HG03175 (cell line): ENCODE data around the gene CYP26C1.
"Not testable (repeated sequence)": the region's sequence is repeated elsewhere in the genome, so short reads cannot be mapped to it uniquely, and the experiment has no call there.

Experiments
- ATAC-seq: cut with Tn5 transposase; IDR thresholded peaks from one replicate; pipeline ENCODE4 v1.9.1; 2021; ENCODE audit warnings: mild to moderate bottlenecking, moderate library complexity; ENCODE audit not compliant: unreplicated experiment

The CYP26C1 gene

DNA sequence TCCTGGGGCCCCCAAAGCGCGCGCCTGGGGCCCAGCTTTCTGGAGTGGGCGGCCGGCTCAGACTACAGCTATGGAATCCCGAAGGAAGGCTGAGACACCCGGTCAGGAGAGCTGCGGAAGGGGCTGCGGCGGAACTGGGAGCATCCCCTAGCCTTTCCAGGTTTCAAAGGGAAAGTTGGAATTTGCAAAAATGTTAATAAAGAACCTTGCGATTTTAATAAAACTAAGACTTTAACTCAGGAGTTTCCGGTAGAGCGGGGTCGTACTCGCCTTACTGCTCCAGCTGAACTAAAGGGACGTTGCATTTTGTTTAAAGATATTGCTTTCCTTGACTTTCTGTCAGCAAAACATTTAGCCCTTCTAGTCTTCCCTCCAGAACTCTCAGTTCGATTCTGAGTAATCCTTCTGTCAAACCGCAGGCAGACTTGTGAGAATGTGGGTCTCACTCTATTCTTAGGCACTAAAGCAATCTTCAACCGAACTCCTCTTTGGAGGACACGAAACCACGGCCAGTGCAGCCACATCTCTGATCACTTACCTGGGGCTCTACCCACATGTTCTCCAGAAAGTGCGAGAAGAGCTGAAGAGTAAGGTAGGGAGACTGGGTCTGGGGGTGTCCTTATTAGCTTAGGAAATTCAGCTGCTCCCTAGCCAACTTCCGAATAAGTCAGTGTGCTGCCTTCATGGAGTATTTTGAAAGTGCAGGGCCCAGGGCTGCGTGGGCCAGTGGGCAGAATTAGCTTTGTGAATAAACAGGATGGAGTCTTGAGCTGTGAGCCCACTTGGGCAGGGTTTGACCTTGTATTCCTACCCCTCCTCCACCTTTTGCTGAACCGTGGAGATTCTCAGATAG, 15.0 kb downstream of the CYP26C1 start:
- ATAC-seq = peak; percentile 66

- no peak for ATAC-seq
These were observed 16.3 kb downstream of the CYP26C1 start for GRCh38 chr10:93076871-93077270.

DNA sequence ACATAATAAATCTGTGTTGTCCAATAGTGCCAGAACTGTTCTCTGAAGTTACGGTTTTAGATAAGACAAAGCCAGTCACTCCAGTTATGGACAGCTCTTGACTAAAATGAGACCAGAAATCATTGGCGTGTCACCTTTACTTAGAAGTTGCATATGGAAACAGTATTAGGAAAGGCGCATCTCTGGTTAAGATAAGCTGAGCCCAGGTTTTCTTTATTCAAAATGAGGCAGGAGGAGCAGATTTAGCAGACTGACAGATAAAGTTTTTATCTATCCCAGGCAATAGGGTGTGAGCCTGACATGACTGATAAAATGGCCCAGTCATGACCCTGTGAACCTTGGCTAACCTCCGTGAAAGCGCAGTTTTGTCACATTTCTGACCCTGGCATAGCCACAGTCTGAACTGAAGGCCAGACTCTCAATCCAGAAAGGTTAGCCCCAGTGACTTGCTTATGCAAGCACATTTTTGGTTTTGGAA, 17.3 kb downstream of the CYP26C1 start:
- ATAC-seq = no peak

GRCh38 chr10:93079663-93080349, 19.2 kb downstream of the CYP26C1 start:
- no peak for ATAC-seq

DNA sequence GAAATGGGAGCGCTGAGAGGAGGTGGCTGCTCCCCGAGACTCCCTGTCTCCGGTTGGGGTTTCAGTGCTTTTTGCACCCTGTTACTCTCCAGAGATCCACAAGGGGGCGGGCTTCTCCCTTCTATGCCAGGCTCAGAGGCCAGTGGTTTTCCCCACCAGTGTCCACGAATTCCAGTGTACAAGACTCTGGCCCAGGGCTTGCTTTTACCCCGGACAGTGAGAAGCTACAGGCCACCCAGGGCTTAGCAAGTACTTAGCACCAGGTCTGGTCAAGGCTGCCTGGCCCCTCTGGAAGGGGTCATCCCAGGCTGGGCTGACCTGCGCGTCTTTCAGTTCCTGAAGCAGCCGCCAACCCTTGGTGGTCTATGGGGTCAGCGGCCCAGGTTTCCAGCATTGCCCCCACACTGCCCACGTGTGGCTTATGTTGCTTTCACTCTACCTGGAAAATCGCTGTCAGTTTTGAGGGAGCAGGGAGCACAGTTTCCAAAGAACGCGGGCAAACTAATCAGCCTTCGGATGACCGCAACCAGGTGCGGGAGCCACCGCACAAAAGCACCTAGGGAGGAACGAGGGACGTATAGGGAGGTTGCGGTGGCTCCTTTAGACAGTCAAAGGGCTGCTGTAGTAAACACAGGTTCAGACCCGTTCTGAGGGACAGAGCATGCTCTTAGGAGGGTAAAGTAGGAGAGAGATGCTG, 19.9 kb downstream of the CYP26C1 start:
- peak; percentile 52 for ATAC-seq

- ATAC-seq = no peak
These were observed 20.7 kb downstream of the CYP26C1 start for GRCh38 chr10:93081318-93081717.

DNA sequence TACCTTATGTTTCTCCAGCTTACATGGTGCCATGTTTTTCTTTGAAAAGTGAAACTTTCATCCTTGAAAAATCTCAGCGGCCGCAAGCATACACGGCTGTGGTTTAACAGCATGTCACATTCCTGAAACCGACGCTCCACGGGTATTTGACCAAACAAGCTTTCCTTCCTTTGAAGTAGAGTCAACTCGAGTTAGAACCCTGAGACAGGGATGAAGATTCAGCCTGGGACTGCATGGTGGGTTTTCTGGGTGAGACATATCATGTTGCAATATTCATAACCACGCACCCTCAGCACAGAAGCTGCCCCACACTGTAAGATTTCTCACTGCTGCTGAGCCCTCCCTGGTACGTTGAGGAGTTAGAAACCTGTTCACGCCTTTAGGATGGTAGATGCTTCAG, 21.2 kb downstream of the CYP26C1 start:
- no peak for ATAC-seq

- ATAC-seq = no peak
These were observed 23.3 kb downstream of the CYP26C1 start for GRCh38 chr10:93083743-93084539.

DNA sequence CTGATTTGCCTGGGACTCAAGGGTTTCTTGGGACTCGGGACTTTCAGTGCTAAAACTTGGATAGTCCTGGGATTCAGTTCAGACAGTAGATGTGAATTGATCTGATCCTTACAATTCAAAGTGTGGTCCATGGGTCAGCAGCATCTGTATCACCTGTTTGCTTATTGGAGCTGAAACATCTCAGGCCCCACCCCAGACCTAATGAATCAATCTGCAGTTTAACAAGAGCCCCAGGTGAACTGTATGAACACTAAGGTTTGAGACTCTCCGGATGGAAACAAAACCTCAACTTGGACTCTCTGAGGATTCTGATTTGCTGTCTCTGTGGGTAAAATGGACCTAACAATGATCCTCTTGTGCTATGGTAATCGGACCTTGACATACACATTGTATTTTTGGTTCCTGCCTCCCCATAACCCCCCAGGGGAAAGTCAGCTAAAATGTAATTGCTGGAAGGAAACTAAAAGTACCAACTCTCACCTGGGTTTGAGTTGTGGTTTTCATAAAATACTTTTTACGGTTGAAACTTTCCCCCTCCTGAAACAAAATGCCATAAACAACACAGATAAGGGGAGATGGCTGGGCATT, 24.8 kb downstream of the CYP26C1 start:
- no peak for ATAC-seq

GRCh38 chr10:93086289-93086688, 25.7 kb downstream of the CYP26C1 start:
- ATAC-seq = no peak

GRCh38 chr10:93087846-93088245, 27.2 kb downstream of the CYP26C1 start:
- ATAC-seq = no peak

DNA sequence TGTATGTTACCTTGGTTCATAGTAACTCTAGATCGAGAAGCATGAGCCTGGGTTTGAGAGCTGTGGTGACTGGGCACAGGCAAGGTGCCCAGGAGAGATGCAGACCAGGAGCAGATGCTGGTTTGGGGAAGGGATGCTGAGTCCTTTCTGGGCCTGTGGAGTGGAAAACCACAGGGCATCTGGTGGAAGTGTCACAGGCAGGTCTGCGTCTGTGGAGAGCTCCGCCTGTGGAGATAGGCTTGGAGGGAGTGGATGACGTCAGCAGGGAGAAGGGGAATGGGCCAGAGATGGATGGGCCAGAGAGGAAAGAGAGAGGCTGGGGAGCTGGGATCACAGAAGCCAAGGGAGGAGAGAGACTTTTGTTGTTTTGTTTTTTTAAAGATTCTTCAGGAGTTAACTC, 27.9 kb downstream of the CYP26C1 start:
- ATAC-seq = no peak

DNA sequence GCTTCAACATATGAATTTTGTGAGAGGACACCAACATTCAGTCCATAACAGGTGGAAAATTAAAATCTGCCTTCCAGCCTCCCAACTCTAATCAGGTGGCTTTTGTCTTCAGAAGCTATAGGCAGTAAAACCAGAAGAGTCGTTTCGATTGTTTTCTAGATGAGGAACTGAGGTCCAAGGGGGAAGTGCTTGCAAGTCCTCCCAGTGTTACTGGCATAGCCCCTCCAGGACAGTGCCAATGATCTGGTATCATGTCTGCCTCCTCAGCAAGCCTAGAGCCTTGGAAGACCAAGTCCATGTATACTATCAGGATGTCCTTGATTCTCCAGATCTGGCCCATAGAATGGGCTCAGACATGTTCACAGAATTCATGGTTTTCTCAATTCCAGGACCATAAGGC, 30.0 kb downstream of the CYP26C1 start:
- no peak for ATAC-seq

- ATAC-seq = no peak
These were observed 31.4 kb downstream of the CYP26C1 start for GRCh38 chr10:93091960-93092359.

DNA sequence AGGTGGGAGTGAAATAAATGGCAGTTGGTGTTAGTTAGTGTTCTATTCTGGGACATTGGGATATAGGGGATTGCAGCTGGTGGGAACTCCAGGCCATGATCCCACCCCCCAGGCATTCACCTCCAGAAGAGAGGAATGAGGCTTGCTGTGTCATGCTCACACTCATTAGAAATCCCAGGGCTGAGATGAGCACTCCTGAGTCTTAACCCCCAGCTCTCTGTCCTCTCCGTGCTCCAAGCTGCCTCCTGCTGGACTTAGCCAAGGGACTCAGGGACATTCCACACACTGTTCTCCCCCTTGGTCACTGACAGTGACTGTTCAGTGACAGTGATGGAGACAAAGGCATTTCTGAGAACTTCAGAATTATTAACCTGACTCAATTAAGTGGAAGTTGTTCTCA, 34.6 kb downstream of the CYP26C1 start:
- ATAC-seq = no peak

DNA sequence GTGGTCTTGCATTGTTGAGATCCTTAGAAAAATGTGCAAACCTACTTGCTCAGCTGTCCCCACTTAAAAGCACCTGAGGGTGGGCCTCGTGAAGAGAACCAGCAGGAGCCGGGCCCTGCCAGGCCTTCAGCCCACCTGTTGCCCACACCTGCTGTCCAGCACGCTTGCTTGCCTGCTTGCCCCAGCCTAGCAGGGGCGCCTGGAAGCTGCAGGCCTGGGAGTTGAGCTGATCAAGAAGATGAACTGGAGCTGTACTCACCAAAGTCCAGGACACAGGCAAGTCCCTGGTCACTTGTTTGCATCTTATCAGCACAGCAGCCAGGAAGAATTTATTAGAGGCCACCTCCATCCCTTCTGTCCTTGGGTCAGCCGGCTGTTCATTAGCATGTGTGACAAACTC, 36.3 kb downstream of the CYP26C1 start:
- ATAC-seq = no peak

DNA sequence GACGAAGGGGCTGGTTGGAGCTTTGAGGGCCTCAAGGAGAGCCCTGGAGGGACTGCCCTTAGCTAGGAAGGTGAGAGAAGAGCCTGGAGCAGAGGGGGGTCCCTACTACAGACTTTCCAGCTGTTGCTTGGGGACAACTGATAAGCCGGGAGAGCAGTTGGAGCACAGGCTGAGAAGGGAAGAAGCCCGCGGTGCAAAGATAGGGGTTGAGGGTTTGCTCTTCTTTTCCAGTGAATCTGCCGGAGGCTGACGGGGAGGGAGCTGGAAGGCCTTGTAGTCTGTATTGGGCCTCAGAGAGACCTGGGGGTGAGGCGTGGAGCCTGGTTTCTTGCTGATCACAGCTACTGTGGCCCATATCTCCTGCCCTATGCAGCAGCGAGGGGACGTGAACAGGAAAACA, 36.8 kb downstream of the CYP26C1 start:
- ATAC-seq = no peak

DNA sequence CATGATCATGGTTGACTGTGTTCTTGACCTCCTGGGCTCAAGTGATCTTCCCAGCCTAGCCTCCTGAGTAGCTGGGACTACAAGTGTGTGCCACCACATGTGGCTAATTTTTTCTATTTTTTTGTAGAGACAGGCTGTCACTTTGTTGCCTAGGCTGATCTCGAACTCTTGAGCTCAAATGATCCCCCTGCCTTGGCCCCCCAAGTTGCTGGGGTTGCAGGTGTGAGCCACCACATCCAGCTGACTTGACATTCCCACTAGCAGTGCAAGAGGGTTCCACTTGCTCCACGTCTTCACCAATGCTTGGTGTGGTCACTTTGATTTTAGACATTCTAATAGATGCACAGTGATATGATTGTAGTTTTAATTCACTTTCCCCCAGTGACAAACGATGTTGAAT, 38.2 kb downstream of the CYP26C1 start:
- no peak for ATAC-seq

GRCh38 chr10:93099670-93100069, 39.1 kb downstream of the CYP26C1 start:
- ATAC-seq = no peak

DNA sequence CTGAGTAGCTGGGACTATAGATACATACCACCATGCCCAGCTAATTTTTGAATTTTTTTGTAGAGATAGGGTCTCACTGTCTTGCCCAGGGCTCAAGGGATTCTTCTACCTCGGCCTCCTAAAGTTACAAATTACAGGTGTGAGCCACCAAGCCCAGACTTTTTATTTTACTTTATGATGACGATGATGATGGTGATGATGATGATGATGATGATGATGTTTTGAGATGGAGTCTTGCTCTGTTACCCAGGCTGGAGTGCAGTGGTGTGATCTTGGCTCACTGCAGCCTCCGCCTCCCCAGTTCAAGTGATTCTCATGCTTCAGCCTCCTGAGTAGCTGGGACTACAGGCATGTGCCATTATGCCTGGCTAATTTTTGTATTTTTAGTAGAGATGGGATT, 40.5 kb downstream of the CYP26C1 start:
- ATAC-seq = not testable (repeated sequence)
